Posterior cingulate gyrus (tissue), 11 donors: ENCODE data around the gene CAMTA1.

Source experiments
- DNase-seq, 10 donors: peaks; one replicate each; pipeline versions ENCODE4 v3.0.0 to v3.0.0-alpha.2; 2020 to 2021; ENCODE audit warnings: mixed read lengths in 3 of 10
- intact Hi-C: fragments of 100-400 bp; cut with DNase I; formaldehyde crosslinking; loops from one replicate; pipeline ENCODE4 v1.15.1; 2023

Gene CAMTA1

DNA sequence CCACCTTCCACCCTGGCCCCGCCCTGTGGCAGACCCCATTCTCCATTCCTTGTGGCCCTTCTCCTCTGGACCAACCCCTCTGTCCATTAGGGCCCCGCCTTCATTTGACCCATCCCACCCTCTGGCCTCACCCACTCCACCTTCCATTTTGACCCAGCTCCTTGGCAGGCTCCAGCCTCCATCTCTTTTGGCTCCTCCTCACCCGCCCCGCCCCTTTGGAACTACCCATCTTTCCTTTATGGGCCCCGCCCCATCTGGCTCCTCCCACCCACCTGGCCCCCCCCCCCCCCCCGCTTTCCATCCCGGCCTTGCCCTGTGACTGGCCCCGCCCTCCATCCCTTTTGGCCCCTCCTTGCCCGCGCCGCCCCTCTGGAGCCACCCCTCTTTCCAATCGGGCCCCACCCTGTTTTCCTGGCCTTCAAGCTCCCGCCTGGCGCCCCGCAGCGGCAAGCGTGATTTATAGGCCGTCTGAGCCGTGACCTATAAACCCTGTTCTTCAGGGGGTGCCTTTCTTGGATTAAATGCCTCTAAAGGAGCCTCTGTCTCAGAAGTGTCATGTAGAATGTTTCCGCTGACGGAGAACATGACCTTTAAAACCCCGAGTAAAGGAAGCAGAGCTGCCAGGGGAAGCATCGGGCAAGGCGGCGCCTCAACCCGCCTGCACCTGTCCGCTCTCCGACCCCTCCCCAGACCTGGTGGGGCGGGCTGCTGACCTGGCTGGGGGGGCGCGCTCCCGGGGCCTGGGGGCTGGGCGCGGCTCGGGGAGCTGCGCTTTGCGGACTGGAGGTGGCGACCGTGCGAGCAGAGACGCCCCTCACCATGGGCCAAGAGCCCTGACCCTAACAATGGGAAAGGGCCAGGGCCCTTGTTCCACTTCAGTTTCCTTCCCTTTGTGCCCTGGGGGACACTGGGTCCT is 178.0 kb downstream of the CAMTA1 start:
- peak in 1 of 10 donors; percentile 72 for DNase-seq
- intact Hi-C loops, result no loop called here

DNA sequence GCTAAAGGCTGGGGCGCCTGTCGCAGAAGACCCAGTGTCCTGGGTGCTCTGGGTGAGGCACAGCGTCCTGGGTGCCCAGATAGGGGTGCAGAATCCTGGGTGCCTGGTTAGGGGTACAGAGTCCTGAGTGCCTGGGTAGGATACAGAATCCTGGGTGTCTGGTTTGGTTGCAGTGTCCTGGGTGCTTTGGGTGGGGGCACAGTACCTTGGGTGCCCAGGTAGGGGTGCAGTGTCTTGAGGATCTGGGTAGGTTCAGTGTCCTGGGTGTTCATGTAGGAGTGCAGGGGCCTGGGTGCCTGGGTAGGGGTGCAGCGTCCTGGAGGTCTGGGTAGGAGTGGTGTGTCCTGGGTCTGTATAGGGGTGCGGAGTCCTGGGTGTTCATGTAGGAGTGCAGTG is 178.7 kb downstream of the CAMTA1 start:
- intact Hi-C loops, result no loop called here
- DNase-seq, result peak in 1 of 10 donors; percentile 53

DNA sequence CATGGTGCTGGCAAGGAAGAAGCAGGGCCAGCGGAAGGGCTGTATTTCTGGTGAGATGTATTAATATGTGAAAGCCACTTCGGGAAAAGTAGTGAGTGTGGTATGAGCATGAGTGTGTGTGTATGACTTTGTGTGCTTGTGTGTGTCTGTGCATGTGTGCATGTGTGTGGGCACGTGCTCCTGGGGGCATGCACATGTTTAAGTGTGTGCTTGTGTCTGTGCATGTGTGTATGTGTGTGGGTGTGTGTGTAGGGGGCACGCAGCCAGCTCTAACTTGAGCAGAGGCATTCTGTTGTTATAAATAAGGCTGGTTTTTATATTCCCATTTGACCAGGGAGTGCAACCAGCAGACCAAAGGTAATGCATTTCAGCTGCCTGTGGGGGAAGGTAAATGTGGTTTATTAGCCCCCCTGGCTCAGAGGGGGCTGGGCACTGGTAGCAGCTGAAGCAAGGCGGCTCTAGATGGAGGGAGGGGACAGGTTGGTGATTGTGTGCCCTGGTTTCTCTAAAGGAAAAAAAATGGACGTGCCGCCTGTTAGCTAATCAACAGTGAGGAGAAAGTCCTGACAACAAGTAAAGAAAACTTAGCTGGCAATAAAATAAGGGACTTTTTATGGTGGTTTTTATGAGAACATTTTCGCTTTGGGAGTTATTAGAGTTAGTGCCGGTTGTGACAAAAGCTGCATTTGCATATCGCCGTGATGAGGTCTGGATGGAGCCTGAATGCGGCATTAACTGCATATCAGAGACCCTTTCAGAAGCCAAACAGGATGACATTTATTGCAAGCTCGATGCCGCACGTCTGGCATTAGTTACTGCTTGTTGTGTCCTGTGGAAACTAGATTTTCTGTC is 180.1 kb downstream of the CAMTA1 start:
- DNase-seq, result peak in 1 of 10 donors; percentile 25
- intact Hi-C loops, result no loop called here

DNA sequence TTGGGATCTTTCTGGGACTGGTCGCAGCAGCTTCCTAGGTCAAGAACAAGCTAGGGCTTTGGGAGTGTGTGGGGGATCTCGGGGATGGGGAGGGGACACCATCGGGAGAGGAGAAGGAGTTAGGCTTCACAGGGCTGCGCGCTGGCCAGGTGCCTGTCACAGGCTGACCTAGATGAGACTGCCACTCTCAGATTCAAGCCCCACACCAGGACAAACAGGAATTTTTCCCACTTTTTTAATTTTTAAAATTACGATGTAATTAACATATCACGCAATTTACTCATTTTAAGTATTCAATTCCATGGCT is 180.6 kb downstream of the CAMTA1 start:
- intact Hi-C loops, result no loop called here
- DNase-seq, result peak in 1 of 10 donors; percentile 52

DNA sequence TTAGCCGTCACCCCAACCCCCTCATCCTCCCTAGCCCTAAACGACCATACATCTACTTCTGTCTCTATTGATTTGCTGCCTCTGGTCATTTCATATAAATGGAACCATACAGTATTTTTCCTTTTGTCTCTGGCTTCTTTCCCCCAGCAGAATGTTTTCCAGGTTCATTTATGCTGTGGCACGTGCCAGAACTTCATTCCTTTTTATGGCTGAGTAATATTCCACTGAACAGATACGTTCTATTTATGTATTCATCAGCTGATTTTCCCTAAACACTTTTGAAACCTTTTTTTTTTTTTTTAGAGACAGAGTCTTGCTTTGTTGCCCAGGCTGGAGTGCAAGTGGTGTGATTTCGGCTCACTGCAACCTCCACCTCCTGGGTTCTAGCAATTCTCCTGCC is 181.1 kb downstream of the CAMTA1 start:
- intact Hi-C loops, result no loop called here
- no peak for DNase-seq

DNA sequence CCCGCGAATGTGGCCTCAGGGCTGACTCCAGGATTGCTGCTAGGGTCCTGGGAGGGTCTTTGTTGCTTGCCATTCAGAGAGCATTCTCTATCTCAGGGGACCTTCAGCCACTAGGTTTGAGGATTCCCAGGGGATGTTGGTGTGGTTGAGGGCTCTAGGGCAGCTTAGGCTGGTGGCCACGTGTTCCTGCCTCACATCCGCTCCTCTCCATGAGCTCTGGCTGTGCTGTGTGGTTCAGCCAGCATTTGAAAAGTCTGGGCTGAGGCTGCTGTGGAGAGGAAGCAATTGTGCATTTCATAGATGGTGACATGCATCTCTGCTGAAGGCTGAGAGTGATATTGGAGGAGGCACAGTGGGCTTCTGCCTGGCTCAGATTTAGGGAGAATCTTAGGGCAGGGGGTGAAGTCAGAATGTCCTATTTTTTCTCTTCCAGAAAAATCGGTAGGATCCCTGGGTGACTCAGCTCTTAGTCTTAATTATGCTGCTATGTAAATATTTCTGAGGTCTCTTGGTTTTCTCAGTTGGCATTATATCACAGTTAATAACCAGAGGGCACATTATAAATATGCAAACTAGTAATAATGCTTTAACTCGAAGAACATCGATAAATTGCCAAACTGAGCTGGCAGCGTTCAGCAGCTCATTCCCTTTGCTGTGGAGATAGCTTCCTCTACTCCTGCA is 182.3 kb downstream of the CAMTA1 start:
- intact Hi-C loops, result no loop called here
- DNase-seq, result peak in 1 of 10 donors; percentile 57

DNA sequence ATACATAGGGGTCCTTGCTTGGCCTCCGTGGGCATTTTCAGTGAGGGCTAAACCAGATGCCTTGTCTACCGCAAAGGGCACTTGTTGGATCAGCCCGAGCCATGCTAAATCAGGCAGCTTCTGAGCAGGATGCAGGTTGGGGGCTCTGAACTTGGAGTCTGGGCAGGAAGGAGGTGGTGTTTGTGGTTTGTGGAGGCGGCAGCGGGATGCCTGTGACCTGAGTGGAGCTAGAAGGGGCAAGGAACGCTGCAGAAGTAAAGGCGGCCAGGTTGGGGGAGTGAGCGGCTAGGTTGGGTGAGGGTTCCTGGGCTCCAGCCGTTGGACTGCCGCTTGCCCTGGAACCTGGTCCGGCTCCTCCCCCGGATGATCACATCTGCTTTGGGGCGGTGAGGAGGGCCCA is 183.9 kb downstream of the CAMTA1 start:
- intact Hi-C loops, result no loop called here
- DNase-seq, result peak in 1 of 10 donors; percentile 36

DNA sequence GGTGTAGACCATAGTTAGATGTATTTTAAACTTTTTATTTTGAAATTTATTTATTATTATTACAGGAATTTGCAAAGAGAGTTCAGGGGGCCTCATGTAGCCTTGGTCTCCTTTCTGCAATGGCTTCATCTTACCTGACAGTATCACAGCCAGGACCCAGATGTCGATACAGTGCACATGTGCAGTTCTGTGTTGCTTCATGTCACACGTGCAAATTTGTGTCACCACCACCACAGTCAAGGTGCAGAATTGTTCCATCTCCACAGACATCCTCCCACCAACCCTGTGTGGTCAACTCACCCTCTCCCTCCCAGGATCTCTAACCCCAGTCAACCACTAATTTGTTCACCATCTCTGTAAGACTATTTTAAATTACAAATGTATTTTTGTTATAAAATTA is 184.5 kb downstream of the CAMTA1 start:
- intact Hi-C loops, result no loop called here
- DNase-seq, result no peak

DNA sequence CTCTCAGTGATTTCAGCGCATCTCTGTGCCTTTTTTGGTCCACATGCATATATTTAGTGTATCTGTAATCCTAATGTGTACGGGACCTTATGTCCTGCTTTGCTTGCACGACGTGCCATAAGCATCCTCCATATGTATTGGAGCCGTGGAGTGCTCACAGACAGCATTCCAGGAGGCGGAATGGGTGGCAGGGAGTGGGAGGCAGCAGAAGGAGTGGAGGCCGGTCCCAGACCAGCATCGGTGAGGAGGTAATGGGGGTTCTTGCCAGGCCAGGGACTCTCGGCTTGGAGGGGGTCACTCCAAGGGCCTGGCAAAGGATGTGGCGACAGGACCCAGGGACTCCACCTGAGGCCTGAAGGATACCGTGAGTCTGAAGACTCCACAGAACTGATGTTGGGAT is 185.0 kb downstream of the CAMTA1 start:
- intact Hi-C loops, result no loop called here
- peak in 2 of 10 donors; percentile 54 to 72 for DNase-seq

DNA sequence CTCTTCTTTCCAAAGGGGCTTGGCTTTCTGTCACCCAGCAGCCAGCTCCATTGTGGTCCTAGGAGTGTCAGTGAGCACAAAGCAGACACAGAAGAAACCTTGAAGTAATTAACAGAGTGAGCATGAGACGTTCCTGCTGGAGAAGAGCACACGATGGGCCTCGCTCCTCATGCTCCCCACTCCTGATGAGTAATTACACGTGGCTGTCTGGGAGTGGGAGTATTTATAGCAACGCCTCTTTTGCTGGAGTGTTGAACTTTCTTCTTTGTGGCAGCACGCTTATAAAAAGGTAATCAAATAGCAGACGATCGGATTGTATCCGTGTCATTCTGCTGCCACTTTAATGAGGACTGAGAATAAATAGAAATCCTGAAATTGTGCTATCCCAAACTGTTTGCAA is 185.8 kb downstream of the CAMTA1 start:
- intact Hi-C loops, result no loop called here
- DNase-seq, result no peak

DNA sequence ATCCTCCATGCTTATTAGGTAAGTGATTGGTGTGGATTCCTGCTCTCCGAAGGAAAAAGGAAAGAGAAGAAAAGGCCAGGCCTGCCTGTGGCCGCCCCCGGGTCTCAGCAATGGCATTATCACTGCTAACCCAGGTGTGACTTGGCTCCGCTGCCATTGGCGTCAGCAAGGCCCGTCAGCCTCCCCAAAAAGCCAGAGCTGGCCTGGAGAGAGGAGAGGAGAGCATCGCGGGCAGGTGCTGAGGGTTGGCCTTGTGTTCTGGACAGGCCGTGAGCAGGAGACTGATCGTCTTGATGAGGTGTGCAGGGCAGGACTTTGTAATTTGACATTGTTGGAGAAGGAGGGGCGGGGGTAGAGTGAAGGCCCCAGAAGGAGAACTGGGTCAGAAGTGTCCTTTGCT is 186.4 kb downstream of the CAMTA1 start:
- intact Hi-C loops, result no loop called here
- peak in 1 of 10 donors; percentile 72 for DNase-seq

DNA sequence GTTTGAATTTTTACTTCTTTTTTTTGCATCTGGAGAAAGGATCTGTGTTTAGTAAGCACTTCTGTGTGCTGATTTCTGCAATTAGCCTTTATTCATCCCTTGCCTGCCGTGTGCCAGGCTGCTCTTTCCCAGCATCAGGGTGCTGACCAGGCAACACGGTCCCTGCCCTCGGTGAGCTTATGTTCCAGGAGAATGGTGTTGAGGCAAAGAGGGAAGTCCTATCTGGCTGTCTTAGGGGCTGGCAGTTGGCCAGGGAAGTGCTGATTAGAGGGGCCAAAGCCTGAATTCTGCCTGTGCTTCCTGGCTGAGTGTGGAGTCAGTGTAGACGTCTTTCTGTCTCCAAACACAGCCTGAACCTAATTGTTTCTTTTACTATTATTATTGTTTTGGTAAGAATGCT is 187.1 kb downstream of the CAMTA1 start:
- intact Hi-C loops, result no loop called here
- DNase-seq, result peak in 2 of 10 donors; percentile 36 to 40

DNA sequence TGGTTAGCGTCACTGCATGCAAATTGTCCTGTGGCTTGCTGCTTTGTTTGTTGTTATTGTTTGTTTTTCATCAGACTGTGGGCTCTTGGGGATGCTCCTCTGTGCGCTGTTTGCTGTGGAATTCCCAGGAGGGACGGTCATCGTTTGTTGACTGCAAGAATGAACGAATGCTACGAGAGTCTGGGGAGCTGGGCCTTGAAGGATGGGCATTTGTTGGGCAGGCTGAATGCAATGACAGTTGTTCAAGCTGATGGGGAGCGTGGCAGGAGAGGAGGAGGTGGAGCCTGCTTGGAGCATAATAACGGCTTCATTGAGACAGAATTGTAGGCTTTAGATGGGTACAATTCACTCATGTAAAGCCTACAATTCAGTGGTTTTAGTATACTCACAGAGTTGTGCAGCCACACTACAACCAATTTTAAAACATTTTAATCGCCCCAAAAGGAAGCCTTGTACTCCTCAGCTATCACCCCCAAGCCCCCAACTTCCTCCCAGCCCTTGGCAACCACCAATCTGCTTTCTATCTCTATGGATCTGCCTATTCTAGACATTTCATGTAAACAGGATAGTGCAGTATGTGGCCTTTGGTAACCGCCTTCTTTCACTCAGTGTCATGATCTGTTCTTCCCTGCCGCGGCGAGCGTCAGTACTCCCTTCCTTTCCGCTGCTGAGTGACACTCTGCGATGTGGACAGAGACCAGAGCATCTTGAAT is 190.2 kb downstream of the CAMTA1 start:
- DNase-seq, result peak in 2 of 10 donors; percentile 48 to 61
- intact Hi-C loops, result no loop called here

DNA sequence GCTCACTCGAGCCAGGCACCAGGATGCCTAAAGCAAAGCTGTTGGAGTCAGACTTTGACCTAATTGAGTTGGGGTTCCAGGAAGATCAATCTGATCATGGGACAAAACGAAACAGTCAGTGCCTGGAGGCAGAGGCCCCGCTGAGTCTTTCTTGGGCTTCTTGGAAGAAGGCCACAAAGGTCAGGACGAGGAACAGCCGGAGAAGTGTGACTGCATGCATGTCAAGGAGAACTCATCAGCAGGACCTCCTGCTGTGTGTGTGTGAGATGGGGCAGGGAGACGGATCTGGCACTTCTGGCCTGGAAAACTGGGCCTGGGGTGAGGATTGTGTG is 190.8 kb downstream of the CAMTA1 start:
- DNase-seq, result peak in 1 of 10 donors; percentile 64
- intact Hi-C loops, result no loop called here

DNA sequence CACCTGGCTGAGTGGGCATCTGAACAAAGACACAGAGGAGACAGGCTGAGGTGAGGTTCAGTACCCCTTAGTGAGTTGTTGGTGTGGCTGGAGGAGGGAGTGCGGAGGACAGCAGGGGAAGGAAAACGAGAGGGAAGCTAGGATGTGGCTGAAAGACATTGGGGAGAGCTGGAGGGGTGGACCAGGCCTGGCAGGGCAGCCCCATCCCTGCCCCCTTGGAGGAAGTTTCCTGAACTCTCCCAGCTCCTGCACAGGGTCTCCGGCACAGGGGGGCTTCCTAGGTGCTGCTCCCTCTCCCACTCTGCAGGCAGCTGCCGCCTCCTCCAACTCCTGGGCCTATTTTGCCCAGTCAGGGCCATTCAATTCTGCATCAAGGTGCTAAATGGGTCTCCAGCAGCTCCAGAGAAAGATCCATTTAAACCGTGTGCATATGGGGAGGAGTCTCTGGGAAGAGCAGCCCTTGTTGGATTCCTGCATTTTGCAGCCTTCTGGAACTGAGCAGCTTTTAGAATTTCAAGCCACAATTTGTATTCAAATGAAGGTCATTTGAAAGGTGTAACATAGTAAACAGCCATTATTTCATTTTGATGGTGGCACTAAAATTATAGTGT is 193.9 kb downstream of the CAMTA1 start:
- intact Hi-C loops, result no loop called here
- DNase-seq, result peak in 2 of 10 donors; percentile 48 to 61

DNA sequence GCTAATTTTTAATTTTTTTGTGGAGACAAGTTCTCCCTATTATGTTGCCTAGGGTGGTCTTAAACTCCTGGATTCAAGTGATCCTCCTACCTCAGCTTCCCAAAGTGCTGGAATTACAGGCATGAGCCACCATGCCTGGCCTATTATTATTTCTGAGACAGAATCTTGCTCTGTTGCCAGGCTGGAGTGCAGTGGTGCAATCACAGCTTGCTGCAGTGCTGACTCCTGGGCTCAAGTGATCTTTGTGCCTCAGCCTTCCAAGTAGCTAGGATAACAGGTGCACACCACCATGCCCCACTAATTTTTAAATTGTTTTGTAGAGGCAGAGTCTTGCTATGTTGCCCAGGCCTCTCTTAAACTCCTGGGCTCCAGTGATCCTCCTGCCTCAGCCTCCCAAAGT is 196.3 kb downstream of the CAMTA1 start:
- intact Hi-C loops, result no loop called here
- DNase-seq, result no peak

DNA sequence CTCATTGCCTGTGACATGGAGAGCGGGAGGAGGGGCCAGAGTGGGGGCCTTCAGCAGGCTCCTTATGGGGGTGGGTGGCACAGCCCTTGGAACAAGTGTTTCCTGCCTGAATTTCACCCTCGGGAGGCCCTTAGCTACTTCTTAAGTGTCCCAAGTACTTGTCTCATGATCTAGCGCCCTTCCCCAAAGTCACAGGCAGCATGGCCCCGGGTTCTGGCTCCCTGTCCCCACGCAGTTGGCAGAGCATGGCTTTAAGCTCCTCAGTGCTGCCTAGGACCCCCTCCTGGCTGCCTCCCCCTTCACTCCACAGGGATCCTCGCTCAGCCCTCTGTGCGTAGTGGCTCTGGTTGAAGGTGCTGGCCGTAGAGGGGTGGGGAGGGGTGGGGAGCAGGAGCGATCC is 197.2 kb downstream of the CAMTA1 start:
- intact Hi-C loops, result no loop called here
- peak in 1 of 10 donors; percentile 38 for DNase-seq

DNA sequence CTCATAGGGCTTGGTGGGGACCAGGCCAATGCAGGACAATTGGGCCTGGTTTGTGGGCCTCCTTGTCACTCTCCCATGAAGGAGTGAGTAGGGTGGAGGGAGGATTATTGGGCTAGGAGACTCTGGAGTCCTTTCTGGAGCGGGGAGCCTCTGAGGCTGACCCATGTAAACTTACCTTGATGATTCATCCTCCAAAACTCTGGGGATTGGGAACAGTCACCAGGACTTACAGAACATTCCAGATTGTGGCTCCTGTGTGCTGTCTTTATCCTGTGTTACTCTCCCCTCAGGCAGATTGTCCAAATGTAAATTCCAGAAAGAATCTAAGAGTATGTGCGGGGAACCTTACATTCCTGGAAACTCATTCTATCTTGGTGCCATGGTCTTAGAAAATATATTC is 197.6 kb downstream of the CAMTA1 start:
- no peak for DNase-seq
- intact Hi-C loops, result no loop called here

DNA sequence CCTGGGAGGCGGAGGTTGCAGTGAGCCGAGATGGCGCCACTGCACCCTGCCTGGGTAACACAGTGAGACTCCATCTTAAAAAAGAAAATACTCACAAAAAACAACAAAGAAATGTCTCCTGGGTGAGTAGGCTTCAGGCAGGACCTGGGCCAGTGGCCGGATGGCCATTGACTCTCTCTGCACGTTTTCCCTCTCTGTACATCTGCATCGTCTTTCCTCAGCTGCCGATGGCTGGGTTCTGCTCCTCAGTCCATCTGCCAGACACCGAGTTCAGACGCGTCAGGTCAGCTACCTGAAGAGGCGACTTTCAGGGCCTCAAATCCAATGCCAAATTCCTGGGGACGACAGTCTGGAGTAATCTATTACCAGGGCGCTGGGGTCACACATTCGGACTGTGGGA is 199.3 kb downstream of the CAMTA1 start:
- peak in 2 of 10 donors; percentile 65 to 70 for DNase-seq
- intact Hi-C loops, result no loop called here

DNA sequence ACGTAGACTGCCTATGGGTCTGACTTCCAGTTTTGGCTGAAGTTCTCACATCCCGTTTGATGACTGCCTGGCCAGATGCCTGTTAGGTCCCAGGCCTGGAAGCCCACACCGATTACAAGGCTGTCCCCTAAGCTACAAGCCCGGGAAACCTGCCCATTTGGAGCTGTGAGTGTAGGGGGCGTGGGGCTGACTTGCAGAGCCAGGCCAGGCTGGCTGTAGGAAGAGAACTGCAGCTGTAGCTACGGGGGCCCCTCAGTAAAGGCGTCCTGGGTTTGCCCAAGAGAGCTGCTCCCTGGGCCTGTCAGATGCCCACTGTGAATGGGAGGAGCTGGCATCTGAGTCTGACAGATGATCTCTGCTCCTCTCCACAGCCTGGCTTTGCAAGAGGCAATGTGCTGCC is 199.7 kb downstream of the CAMTA1 start:
- peak in 6 of 10 donors; percentile 41 to 90 (median 65) for DNase-seq
- intact Hi-C loops, result no loop called here
